HG02588 (cell line): Measurements from ENCODE around the gene APCDD1L.

Experiments used
- ATAC-seq: cut with Tn5 transposase; IDR thresholded peaks from one replicate; pipeline ENCODE4 v1.9.1; 2021; ENCODE audit warnings: mild to moderate bottlenecking, moderate library complexity; ENCODE audit not compliant: unreplicated experiment

The APCDD1L gene

DNA sequence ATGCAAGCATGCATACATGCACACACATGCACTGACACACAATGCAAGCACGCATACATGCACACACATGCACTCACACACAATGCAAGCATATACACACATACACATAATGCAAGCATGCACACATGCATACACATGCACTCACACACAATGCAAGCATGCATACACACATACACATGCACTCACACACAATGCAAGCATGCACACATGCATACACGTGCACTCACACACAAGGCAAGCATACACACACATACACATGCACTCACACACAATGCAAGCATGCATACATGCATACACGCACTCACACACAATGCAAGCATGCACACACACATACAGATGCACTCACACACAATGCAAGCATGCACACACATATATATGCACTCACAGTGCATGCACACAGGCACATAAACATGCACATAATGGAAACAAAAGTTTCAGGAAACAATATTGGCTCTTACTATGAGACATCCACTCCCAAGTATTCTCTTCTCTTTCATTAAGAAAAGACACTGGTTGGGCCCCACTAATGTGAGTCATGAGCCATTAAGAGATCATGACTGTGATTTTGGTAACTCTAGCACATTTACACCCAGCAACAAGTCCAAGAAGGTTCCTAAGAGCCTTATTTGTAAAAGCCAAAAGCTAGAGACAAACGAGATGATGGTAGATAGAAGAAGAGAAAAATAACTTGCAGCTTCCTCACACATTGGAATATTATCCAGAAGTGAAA, 22.2 kb downstream of the APCDD1L start:
- ATAC-seq: no peak

DNA sequence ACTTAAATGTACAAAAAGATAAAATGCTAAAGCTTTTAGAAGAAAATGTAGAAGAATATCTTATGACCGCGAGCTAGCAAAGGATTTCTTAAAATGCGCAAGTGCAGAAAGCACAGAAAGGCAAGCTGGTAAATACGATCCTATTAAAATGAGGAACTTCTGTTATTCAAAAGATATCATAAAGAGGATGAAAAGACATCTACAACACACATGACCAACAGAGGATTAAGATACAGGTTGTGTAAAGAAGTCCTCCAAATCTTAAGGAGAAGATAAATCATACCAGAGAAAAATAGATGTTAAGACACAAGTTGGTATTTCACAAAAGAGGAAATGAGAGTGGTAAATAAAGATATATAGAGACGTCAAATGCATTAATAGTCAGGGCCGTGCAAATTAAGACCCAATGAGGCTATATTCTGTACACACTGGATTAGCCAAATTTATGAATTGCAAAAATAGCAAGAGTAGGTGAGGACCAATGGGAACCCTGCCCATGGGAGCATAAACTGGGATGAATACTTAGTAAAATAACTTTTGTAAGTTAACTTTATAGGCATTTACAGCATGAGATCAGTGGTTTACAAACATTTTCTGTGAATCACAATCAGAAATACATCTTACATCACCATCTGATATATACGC, 23.0 kb downstream of the APCDD1L start:
- ATAC-seq: no peak

DNA sequence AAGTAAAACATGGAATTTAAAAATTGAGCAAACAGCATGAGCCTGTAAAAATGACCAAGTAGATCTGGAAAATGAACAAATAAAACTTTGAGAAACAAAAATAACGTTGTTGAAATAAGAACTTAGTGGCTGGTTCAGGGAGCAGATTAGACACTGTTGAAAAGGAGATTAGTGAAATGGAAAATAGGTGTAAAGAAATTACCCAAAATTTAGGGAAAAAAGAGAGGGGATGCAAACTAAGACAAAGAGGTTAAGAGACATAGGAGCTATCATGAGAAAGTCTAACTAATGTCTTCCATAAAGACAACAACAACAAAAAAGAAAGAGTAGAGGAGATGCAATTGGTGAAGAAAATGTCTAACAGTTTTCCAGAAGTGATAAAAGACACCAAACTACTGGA, 29.0 kb downstream of the APCDD1L start:
- ATAC-seq: no peak

DNA sequence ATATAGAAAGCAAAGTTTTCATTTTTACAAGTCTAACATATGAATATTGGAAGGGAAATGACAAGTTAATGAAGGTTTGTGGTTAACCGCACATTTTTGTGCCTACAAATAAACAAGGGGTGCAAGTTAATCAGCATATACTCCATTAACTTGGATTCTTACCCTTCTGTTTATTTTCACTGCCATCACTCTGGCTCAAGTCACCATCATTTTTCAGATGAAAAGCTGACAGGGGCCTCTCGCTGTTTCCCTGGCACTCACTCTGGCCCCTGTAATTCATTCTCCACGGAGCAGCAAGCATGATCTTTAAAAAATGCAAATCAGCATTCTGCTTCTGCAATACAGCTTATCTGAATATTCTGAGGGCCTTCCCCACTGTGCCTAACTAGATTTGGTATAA, 29.8 kb downstream of the APCDD1L start:
- no peak for ATAC-seq

DNA sequence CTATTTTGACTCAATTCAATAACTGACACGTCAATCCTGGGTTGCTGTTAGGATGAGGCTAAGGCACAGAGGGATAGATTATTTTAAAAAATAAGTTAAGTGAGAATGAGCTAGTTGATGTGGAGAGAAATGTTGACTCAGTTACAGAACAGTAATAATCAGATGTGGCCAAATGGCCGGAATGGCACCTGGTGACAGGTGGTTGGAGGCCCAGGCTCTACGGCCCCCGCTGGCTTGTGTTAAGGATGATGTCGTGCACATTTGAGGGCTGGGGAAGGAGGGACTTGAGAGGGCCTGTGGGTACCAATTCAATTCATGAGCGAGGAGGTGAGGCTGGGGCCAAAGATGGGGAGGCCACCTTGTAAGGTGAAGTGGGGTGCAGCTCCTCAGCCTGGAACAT, 31.7 kb downstream of the APCDD1L start:
- no peak for ATAC-seq

DNA sequence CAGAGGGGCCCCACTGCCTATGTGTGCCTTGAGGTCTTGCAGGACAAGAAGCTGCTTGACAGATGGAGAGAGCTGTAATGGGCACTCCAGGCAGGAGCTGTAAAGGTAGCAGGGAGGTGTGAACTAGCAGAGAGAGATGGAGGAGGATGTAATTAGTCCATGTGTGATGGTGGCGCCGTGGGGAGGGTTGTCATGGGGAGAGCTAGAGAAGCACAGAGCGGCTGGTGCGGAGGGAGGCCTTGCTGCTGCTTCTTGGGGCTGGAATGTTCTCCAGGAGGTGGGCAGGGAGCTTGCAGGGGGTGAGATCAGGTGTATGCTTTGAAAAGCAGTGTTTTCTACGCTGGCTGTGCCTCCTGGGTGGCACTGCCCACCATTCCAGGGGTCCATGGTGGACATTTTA, 32.1 kb downstream of the APCDD1L start:
- no peak for ATAC-seq

DNA sequence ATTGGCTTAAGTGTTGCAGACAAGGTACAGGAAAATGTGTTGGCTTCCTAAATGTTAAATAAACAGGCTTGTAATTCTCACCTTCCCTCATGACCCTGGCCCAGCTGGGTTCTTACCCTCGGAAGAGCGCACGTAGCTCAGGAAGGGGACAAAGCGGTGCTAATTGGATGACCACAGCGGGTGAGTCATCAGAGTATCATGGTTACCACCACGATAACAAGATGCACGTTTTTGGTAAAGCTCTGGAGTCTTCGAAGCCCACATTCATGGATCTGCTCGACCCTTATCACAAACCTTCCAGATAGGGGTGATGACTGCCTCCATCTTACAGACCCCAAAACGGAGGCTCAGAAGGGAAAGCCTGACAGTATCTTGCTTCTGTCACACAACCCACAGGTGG, 32.8 kb downstream of the APCDD1L start:
- ATAC-seq: no peak

DNA sequence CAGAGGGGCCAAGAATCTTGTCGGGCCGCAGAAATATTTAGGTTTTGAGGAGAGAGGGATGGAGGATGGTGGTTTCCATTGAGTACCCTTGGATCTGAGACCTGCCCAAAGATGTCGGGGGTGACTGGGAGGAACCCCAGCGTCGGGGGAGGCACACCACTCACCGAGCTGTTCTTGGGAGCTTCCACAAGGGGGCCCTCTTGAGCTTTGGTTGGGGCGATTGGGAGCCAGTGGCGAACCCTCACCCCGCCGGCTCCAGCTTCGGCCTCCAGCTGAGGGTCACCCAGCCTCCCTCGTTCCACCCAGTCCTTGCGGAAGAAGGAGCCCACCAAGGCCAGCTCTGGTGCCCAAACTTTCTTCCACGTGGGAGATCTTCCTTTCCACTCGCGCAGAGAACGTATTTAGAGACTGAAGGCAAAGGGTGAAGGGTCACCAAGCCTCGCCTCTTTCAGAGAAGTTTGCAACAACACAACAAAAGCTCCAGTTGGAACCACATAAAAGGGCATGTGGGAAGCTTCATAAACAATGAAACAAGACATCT, 33.6 kb downstream of the APCDD1L start:
- ATAC-seq: no peak

DNA sequence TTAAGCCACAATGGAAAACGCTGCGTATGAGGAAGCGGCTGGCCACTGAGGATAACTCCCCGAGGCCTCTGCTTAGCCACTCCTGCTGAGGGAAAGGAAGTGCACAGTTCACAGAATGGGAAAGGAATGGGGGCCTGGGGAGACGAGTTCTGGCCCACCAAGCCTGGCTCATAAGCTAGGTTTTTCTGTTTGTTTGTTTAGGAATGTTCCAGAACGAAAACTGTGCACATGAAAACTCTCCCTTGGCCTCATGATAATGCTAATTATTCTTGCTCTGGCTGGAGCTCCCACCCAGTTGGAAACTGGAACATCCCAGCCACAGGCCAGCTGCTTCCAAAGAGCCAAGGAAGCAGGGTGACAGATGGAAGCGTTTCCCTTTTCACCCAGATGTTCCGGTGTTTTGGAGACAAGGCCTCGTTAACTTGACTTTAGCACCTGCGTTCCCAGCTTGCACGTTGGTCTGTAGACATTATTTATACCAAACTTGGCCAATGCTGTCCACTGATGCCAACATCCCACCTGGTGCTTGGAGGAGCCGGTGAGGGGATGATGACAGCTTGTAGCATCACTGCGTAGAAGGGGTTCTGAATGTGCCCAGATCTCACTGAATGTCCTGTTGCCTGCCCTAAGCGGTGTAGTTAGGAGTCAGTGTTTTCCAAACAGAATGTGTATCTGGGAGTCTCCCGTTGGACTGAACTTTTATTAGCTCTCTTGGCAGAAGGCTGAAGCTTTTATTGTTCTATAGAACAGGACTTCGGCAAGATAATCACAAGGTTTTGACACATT, 34.5 kb downstream of the APCDD1L start:
- ATAC-seq: no peak

DNA sequence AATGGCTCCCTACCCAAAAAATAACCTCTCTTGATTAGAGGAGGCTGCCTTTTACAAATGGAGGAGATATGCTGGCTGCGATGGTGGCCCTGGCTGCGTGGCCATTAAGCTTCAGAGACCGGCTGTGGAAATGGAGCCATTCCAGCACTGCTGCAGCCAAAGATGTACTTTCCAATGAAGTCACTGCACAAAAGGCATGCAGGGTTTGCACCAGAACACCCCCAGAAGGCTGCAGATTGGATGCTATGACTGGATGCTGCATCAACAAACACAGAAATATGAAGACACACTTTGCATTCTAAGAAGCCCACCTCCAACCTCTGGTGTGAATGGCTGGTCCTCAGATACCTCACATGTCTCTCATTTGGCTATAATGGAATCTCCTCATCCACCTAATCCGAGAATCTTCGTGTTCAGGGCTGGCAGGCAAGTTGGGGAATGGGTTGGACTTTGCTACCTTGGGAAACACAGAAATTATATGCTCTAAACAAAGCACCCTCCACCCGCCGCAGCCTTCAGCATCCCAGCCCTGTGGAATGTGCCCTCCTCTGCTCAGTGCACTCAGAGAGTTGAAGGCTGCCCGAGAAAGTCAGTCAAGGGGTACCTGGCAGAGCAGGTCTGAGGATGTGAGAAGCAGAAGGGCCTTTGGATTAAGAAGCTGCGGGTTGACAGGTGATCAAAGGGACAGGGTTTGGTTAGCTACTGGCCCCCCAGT, 35.3 kb downstream of the APCDD1L start:
- ATAC-seq: no peak

DNA sequence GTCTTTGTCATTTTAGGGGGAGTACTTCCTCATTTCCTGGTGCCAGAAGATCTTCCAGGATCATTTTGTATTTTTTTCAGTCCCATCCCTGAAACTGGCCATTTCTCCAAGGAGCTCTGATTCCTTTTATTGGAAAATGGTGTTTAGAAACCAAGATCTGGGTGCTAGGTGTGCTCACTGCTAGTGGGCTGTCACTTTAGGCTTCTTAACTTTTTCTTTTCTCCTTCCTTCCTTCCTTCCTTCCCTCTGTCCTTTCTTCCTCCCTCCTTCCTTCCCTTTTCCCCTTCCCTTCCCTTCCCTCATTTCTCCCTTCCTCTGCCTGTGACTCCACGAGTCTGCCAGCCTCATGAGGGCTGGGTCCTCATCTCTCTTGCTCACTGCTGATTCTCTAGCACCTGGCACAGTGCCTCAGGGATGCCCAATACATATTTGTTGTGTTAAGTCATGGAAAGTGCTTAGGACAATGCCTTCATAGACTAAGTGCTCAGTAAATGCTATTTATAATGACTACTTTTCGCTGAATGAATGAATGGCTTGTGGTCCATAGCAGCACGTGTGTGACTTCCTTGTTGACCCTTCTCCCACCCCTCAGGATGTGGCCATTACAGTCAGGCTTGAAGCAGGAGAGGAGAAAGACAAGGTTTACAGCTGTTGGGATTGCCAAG, 36.9 kb downstream of the APCDD1L start:
- ATAC-seq: no peak

DNA sequence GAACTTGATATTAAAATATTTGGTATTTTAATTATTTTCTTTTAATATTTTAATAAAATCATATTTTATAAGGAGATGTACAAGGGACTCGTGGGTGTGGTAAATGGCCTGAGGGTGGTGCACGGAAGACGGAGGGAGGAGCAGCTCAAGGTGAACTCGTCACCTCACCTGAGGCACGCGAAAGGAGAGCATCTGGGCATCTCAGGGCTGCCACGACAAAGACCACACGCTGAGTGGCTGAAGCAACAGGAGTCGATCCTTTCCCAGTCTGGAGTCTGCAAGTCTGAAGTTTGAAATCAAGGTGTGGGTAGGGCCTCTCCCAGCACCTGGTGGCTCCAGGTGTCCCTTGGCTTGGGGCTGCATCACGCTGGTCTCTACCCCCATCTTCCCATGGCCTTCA, 39.7 kb downstream of the APCDD1L start:
- no peak for ATAC-seq

DNA sequence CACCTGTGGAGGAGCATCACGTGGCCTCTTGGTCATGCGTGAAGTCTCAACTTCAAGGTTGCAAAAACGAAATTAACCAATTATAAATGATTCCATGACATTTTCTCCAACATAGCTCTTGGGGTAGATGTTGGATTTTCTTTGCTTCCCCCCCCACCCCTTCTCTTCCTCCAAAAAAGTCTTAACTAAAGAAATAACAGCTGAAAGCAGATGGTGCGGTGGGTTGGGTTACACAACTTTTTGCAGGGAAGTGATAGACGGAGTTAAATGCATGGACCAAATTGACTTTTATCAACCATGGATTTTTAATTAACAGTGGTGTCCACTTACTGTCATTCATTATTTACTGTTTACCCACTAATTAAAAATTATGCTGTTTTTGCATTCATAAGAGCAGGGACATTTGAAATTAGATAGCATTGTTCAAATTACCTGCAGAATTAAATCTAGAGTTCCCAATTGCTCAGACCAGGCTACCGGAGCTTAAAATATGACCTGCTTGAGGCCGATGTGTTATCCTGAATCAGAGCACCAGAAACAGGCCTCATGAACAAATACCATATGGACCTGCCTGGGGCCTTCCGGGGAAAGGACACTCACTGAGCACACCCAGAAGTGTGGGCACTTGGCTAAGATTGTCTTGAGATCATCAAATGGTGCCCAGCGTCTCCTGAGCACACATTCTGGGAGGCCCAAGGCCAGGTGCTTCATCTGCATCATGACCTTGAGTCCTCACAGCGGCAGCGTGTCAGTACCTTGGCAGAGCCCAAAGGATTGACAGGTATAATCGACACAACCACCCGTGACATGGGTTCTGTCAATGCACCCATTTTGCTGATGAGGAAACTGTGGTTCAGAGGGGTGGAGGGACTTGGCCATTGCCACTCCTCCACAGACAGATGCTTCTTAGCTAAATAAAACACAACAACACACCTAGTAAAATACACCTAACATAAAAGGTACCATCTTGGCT, 41.5 kb downstream of the APCDD1L start:
- no peak for ATAC-seq

DNA sequence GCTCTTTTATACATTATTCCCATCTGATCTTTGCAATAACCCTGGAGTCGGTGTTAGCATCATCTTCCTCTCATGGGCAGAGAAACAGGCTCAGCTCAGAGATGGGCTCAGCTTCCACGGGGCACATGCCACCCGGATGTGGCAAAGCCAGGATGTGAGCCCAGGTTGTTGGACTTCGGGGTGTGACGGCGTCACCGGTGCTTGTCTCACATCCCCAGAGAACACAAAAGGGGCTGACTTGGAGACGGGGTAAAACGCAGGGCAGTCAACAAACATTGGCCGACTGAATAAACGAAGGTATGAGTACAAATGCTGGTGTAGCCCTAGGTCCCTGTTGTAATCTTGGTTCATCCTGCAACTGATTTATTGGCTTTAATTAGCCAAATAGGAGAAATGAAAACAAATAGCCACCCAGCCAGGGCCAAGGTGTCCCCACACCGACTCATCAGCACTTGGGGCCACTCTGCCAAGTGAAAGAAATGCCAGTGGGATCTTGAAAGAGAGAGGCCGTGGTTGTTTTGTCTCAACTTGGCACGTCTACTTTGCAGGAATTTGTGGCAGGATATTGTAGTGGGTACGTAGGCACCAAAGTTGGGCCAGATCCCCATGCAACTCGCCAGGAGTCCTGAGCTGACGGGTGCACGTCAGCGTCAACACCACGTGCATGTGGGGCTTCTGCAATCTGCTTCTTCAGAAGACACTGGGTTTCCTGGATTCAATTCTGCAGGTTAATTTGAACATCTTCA, 42.8 kb downstream of the APCDD1L start:
- ATAC-seq: no peak

DNA sequence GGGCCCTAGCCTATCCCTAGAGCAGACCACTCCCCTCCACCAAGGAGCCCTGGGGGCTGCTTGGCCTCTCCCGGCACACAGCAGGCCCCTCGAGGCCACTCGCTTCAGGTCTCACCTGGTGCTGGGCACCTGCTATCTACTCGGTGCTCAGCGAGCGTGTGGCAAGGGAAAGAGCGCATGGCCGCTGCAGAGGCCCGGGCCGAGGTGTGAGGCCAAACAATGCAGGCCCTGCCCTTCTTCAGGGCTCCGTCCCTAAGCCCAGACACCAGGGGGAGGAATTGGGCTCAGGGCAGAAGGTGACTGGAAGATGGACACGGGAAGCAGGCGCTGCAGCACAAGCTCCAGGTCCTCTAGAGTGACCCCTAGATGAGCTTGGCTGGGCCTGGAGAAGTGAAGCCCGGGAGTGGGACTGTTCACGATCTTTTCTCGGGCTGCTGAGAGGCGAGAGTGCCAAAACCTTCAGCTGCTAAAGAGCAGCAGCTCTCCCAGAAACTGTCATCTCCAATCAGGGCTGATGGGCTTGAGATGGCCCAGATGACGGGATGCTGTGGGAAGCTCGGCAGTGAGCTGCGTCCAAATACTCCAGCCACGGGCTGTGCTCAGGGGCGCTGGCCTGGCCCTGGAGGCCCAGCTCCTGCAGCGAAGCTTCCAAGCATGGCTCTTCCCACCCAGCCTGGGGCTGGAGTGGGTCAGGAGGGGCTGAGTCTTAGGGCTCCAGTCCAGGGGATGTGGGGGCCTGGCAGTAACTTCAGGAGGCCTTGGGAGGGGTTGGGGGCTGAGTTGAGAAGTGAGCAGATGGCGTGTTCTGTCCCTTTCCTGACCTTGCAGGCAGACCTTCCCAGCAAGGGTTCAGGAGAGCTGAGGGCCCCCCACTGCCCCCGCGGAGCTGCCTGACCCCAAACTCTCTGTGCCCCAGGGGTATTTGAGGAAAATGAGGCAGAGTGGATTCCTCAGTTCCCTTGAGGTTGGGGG, 43.7 kb downstream of the APCDD1L start:
- ATAC-seq: no peak

DNA sequence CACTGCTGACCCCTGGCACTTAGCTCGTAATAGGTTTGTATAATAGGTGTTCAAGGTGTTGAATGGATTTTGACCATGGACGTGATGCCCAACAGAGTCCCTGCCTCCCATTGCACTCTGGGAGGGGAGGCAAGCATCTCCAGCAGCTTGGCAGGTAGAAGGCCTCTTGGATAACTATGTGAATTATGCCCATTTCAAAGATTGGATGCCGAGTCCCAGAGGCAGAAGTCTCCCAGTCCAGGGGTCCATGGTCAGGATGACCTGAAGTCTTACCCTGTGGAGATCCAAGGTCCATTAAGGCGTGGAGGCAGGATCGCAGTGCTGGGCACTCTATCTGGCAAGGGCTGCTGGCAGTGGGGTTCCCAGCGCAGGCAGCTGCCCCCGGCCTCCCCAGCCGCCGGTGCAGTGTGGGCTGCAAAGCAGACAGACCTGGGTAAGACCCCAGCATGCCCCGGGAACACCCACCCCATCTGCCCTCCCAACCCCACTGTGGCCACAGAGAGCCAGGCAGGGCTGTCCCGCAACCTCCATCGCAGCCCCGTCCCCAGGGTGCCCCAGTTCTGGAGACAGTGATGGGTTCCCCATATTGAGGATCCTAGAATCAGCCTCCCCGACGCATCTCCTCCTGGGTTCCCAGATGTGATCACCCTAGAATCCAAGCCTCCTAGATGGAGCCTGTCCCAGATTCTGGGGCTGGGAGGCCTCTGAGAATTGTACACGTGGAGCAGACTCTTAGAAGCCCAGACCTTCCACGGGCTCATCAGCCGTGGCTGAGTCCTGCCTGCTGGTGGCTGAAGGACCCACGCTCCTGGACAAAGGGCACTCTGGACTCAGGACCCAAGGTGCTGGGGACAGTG, 44.6 kb downstream of the APCDD1L start:
- no peak for ATAC-seq

DNA sequence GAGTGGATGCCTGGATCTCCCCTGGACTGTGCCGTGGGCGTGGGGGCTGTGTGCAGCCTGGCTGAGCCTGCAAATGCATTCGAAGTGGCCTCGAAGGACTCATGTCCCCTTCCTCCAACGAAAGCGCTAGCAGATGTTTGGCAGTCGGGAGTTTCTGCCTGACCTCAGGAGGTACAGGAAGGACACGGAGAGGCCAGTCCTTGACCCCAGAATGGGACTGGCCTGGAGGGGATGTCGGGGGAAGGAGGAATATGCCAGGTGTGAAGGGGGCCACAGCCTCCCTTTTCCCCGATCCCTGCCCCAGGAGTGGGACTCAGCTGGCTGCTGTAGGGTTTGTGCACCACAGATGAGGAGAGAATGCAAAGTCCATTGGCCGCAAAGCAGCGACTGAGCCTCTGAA, 45.6 kb downstream of the APCDD1L start:
- ATAC-seq: no peak
